HG03159 (cell line): ENCODE measurements around the gene ALB.

Experiments
- ATAC-seq: cut with Tn5 transposase; IDR thresholded peaks from one replicate; pipeline ENCODE4 v1.9.1; 2021; ENCODE audit warnings: mild to moderate bottlenecking, moderate library complexity; ENCODE audit not compliant: unreplicated experiment

ALB gene

GRCh38 chr4:73408181-73408867 lies 4.2 kb downstream of the ALB start:
- ATAC-seq, result no peak

GRCh38 chr4:73409012-73409862 lies 5.2 kb downstream of the ALB start:
- ATAC-seq, result no peak

GRCh38 chr4:73409978-73410548 lies 6.0 kb downstream of the ALB start:
- no peak for ATAC-seq

GRCh38 chr4:73410916-73411730 lies 7.0 kb downstream of the ALB start:
- ATAC-seq, result no peak

- no peak for ATAC-seq
Measured at GRCh38 chr4:73411731-73412414, 7.8 kb downstream of the ALB start.

GRCh38 chr4:73413294-73413755 lies 9.2 kb downstream of the ALB start:
- no peak for ATAC-seq

GRCh38 chr4:73414936-73415271 lies 10.8 kb downstream of the ALB start:
- no peak for ATAC-seq

- no peak for ATAC-seq
Measured at GRCh38 chr4:73415807-73416238, 11.7 kb downstream of the ALB start.

- ATAC-seq, result no peak
Measured at GRCh38 chr4:73416423-73417087, 12.5 kb downstream of the ALB start.

GRCh38 chr4:73417342-73417741 lies 13.3 kb downstream of the ALB start:
- ATAC-seq, result no peak

- no peak for ATAC-seq
Measured at GRCh38 chr4:73417973-73418372, 13.9 kb downstream of the ALB start.

- no peak for ATAC-seq
Measured at GRCh38 chr4:73418677-73419076, 14.6 kb downstream of the ALB start.

GRCh38 chr4:73419106-73420038 lies 15.3 kb downstream of the ALB start:
- no peak for ATAC-seq

GRCh38 chr4:73420615-73421014 lies 16.5 kb downstream of the ALB start:
- ATAC-seq, result no peak

GRCh38 chr4:73421708-73422457 lies 17.8 kb downstream of the ALB start:
- ATAC-seq, result no peak

- ATAC-seq, result no peak
Measured at GRCh38 chr4:73422458-73422752, 18.3 kb downstream of the ALB start.

- no peak for ATAC-seq
Measured at GRCh38 chr4:73423184-73423583, 19.1 kb downstream of the ALB start.

- no peak for ATAC-seq
Measured at GRCh38 chr4:73426666-73427065, 22.6 kb downstream of the ALB start.
